Mesodermal cell (in vitro differentiated cells): ENCODE measurements around the gene GRID1.
"Not testable (repeated sequence)": the region's sequence is repeated elsewhere in the genome, so short reads cannot be mapped to it uniquely, and the experiment has no call there.

ENCODE experiments used
- H3K27ac ChIP-seq: 2 replicates; pipeline ENCODE4 v1.7.0; 2013; ENCODE audit warnings: mild to moderate bottlenecking, low read depth, low read length, moderate library complexity; ENCODE audit not compliant: severe bottlenecking
- H3K36me3 ChIP-seq: 2 replicates; pipeline ENCODE4 v1.7.1; 2013; ENCODE audit warnings: mild to moderate bottlenecking, low read length, moderate library complexity; ENCODE audit not compliant: control insufficient read depth, insufficient read depth
- H3K4me1 ChIP-seq: one replicate; pipeline ENCODE4 v1.7.1; 2013; ENCODE audit warnings: mild to moderate bottlenecking, low read length; ENCODE audit not compliant: insufficient read depth, control insufficient read depth, poor library complexity, severe bottlenecking
- H3K4me3 ChIP-seq: 2 replicates; pipeline ENCODE4 v1.7.0; 2013; ENCODE audit warnings: low read length, control low read depth, mild to moderate bottlenecking; ENCODE audit not compliant: insufficient read depth, poor library complexity, severe bottlenecking; ENCODE audit errors: extremely low read depth
- H3K9me3 ChIP-seq: 2 replicates; pipeline ENCODE4 v1.7.1; 2013; ENCODE audit warnings: mild to moderate bottlenecking, low read length, moderate library complexity; ENCODE audit not compliant: control insufficient read depth
- WGBS, 2 experiments: methylation state at CpG; one replicate each; pipeline ENCODE4 v1.1.5; 2013; ENCODE audit warnings: missing lambda C conversion rate in 2 of 2; ENCODE audit not compliant: insufficient coverage in 2 of 2; 5-methylcytosine and 5-hydroxymethylcytosine counted together

Gene GRID1

DNA sequence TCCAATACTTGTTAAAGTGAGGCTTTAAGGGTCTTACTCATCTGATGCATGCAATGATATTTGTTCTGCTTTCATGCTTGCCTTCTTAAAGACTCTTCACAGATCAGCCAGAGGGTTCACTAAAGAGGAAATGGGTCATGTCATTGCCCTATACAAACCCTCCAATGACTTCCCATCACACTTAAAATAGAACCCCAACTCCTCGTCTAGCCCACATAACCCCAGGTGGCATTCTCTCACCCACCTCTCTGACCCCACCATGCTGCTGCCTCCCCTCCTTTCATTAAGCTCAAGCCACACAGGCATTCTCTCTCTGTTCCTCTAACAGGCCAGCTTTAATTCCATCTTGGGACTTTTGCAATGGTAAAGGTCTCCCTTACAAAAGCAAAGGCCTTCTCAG, 253.6 kb downstream of the GRID1 start:
- Histone ChIP-seq H3K4me1 (no peaks in the 10 kb centered on the region), H3K9me3 (no peaks in the 10 kb centered on the region), H3K4me3 (no peak overlapping the region), H3K27ac (no peak overlapping the region), H3K36me3 (no peaks in the 10 kb centered on the region)
- 71 to 83% methylated on average over 1 of the region's 1 CpG for WGBS, 2 experiments

DNA sequence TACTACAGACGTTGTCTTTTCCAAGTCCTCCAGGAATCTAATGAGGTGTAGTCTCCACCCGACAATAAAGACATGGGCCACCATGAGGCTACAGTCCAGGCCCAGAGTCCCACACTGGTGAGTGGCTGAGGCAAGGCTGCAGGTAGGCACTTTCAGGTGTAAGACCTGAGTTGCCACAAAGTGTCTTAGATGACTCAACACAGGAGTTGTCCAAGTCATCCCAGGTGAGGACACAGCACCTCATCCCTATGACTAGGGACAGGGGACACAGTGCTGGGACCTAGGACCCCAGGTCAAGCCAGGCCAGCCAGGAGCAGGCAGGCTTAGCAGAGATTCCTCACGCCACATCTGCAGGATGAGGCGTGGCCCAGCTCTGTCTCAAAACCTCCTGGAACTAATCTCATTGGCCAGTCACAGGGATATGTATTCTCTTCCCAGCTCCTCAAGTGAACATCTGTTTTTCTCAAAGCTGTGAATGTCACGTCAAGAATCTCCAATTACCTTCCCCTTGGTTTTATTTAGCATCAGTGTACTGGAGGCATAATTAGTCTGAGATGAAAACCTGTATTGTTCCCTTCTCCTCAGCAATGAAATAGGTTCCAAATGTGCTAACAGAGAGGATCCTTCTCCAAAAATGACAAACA, 254.6 kb downstream of the GRID1 start:
- Histone ChIP-seq H3K36me3 (no peaks in the 10 kb centered on the region), H3K9me3 (no peaks in the 10 kb centered on the region), H3K4me3 (no peak overlapping the region), H3K27ac (no peak overlapping the region), H3K4me1 (peaks cover 3% of the 10 kb centered on the region)
- 70 to 72% methylated on average over 4 to 5 of the region's 5 CpGs for WGBS, 2 experiments

DNA sequence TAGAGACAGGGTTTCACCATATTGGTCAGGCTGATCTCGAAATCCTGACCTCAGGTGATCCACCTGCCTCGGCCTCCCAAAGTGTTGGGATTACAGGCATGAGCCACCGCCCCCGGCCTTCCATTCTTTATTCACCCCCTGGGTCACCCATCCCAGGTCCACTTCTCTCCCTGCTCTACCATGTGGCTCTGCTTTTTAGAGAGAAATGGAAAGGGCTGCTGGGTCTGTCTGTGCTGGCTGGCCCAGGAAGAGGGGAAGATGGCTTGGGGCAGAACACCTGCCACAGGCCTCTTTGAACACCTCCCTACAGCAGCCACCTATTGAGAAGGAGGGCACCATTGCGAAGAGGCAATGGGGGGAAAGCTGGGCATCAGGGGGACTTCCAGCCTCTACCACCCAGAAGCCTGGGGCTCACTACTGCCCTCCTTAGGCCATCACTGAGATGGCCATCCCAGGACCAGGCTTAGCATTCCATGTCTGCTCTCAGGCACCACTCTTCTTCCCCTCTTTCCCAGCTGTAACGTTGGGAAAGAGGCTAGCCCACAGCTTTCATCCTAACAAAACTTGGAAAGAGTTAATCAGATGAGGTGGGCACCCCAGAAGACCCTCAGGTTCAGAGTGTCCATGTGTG, 256.3 kb downstream of the GRID1 start:
- Histone ChIP-seq H3K36me3 (no peaks in the 10 kb centered on the region), H3K27ac (no peak overlapping the region), H3K4me1 (peaks cover 3% of the 10 kb centered on the region), H3K9me3 (no peaks in the 10 kb centered on the region), H3K4me3 (no peak overlapping the region)
- 96 to 100% methylated on average over 1 to 4 of the region's 6 CpGs for WGBS, 2 experiments

DNA sequence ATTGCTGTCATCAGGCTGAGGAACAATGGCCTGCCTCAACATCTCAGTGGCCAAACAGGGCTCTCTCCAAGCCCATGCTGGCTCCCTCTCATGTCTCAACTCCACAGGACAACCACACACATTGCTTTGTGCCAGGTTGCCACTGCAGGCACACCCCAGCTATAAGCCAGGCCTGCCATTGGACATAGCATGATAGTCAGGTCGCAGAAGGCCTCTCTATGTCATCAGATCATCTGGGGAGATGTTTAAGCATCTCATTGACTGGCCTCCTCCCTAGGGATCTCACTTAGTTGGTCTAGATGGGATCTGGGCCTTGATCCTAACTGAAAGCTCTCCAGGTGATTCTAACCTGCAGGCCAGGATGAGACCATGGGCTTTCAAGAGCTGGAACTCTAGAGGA, 257.2 kb downstream of the GRID1 start:
- H3K36me3 ChIP-seq: no peaks in the 10 kb centered on the region
- WGBS, 2 experiments: 86 to 100% methylated on average over 1 of the region's 1 CpG
- no peaks in the 10 kb centered on the region for H3K9me3 ChIP-seq
- H3K4me3 ChIP-seq: no peak overlapping the region
- peaks cover 3% of the 10 kb centered on the region for H3K4me1 ChIP-seq
- no peak overlapping the region for H3K27ac ChIP-seq

DNA sequence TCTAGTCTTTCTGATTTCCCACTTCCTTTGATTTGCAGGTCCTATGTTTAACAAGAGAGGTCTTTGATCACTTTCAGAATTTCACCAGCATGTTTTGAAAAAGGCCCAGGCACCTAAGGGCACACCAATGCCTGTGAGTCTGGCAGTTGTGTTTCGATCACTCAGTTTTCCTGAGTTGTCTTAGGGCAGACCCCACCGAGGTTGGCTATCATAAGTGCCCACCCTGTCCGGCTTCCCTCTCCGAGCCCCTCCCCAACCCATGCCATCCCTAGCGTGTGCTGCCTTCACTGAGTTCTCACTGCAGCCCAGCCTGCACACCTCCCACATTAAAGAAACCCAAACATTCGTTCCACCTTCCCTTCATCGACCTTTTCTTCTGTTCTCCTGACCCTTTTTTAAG, 257.9 kb downstream of the GRID1 start:
- Histone ChIP-seq H3K4me3 (no peak overlapping the region), H3K36me3 (no peaks in the 10 kb centered on the region), H3K27ac (no peak overlapping the region), H3K4me1 (peaks cover 3% of the 10 kb centered on the region), H3K9me3 (no peaks in the 10 kb centered on the region)
- WGBS, 2 experiments: 79 to 88% methylated on average over 5 to 6 of the region's 7 CpGs

DNA sequence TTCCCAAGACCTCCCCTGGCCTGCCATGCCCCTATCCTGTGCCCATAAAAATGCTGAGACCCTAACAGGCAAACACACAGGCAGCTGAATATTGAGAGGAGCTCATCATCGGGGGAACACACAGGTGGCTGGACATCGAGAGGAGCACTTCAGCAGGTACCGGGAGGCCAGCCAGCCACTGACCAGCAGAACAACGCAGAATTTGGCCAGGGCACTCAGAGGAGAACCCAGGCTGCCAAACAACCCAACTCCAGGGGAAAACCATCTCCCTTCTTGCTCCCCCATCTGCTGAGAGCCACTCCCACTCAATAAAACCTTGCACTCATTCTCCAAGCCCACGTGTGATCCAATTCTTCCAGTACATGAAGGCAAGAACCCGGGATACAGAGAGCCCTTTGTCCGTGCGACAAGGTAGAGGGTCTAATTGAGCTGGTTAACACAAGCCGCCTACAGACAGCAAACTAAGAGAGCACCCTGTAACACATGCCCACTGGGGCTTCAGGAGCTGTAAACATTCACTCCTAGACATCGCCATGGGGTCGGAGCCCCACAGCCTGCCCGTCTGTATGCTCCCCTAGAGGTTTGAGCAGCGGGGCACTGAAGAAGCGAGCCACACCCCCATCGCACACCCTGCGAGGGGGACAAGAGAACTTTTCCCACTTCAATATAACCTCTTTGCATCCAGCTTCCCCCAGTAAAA, 258.8 kb downstream of the GRID1 start:
- H3K4me3 ChIP-seq, H3K27ac ChIP-seq, H3K4me1 ChIP-seq, H3K36me3 ChIP-seq, H3K9me3 ChIP-seq: not testable (repeated sequence)
- 86 to 90% methylated on average over 6 to 14 of the region's 16 CpGs for whole genome bisulfite sequencing, 2 experiments

DNA sequence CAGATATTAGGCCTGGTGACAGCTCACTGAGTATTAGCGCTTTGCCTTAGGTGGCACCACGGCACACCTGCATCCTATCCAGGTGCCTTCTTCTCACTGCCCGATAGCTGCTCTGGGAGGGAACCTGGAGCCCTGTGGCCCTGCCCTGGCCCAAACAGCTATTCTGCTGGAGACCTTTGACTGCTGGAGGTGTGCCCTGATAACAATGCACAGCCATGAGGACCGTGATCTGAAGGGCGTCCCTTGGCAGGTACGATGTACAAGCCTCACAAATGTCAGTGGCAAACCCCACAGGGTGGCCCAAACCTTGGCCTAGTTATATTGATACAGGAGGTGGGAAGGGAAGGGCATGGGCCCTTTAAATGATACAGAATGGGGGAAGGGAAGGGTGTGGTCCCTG, 259.5 kb downstream of the GRID1 start:
- H3K9me3 ChIP-seq: no peaks in the 10 kb centered on the region
- peaks cover 3% of the 10 kb centered on the region for H3K4me1 ChIP-seq
- no peak overlapping the region for H3K27ac ChIP-seq
- no peaks in the 10 kb centered on the region for H3K36me3 ChIP-seq
- no peak overlapping the region for H3K4me3 ChIP-seq
- 89 to 91% methylated on average over 6 of the region's 6 CpGs for WGBS, 2 experiments

DNA sequence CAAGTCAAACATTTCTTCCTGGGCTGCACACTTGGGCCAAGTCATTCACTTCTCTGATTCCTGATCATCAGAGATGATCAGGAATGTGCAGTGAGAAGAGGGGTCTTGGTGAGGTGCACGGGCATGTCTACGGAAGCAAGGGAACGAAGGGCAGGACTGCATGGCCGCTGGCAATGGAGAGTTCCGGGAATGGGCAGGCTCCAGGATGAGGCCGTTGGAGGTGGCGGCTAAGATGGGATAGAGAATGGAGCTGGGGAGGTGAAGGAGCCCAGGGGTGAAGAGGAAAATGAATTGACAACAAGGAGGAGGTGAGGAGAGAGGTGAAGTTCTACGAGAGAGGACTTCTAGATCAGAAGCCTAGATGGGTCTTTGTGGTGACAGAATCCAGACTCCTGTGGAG, 260.0 kb downstream of the GRID1 start:
- Histone ChIP-seq H3K9me3 (no peaks in the 10 kb centered on the region), H3K36me3 (no peaks in the 10 kb centered on the region), H3K4me3 (no peak overlapping the region), H3K27ac (no peak overlapping the region), H3K4me1 (peaks cover 3% of the 10 kb centered on the region)
- WGBS, 2 experiments: 93 to 95% methylated on average over 8 of the region's 8 CpGs

DNA sequence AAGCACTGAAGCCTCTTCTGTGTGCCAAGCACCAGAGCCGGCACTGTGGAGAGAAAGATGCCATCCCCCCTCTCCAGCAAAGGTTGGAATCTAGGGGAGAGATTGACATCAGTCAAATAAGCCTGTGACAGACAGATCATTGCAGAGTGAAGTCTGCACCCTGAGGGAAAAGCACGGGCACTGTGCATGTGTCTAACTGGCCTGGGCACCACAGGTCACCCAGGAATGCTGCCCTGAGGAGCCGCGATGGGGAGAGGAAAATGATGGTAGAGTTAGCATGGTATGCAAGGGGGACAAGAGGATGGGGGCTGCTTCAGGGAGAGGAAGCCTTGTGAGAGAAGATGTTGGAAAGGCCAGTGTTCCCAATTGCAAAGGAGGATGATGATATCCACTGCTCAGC, 261.0 kb downstream of the GRID1 start:
- WGBS, 2 experiments: 76 to 97% methylated on average over 3 of the region's 4 CpGs
- Histone ChIP-seq H3K27ac (no peak overlapping the region), H3K36me3 (no peaks in the 10 kb centered on the region), H3K9me3 (no peaks in the 10 kb centered on the region), H3K4me1 (peaks cover 3% of the 10 kb centered on the region), H3K4me3 (no peak overlapping the region)

DNA sequence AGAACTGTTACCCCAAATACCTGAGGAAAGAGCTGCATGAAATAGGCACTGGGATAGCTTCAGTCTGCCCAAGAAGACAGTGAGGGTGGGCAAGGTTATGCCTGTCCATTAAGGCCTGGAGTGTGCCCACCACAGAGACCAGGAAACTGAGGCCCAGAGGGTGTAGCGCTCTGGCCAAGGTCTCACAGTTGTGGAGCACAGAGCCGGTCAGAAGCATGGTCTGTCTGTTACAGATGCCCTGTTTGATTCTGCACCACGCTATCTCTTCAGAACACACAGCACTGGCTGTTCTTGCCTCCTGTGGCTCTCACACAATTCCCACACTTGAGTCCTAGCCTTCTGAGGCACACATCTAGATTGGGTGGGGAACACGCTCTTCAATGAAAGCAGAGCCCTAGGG, 261.4 kb downstream of the GRID1 start:
- WGBS, 2 experiments: 89% methylated on average over 3 to 4 of the region's 4 CpGs
- H3K4me3 ChIP-seq: no peak overlapping the region
- H3K27ac ChIP-seq: no peak overlapping the region
- peaks cover 5% of the 10 kb centered on the region for H3K4me1 ChIP-seq
- H3K36me3 ChIP-seq: no peaks in the 10 kb centered on the region
- H3K9me3 ChIP-seq: no peaks in the 10 kb centered on the region

DNA sequence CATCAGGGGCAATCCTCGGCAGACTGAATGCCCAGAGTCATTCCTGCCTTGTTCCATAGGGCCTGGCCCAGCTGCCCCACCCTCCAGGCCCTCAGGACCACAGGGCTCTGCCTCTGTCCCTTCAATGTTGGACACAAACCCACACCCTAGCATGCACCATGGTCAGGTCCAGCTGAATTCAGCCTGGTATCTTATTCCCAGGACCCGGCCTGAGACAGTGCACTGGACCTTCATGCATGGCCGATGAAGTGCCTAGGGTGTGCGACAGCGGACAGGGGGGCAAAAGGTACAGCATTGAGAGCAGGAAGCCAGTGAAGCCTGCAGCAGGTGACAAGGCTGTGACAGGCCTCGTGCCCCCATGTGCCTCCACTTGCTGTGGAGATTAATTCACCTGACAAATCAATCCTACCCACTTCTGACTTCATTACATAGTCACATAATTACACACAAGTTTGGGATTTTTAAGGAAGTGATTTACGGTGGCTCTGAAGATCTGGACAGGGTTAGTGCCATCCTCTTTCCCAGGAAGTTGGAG, 261.9 kb downstream of the GRID1 start:
- peaks cover 9% of the 10 kb centered on the region for H3K4me1 ChIP-seq
- H3K9me3 ChIP-seq: no peaks in the 10 kb centered on the region
- WGBS, 2 experiments: 87 to 91% methylated on average over 6 of the region's 7 CpGs
- no peak overlapping the region for H3K27ac ChIP-seq
- H3K36me3 ChIP-seq: no peaks in the 10 kb centered on the region
- H3K4me3 ChIP-seq: no peak overlapping the region
